ENCODE measurements around the gene TPM1.

DNA sequence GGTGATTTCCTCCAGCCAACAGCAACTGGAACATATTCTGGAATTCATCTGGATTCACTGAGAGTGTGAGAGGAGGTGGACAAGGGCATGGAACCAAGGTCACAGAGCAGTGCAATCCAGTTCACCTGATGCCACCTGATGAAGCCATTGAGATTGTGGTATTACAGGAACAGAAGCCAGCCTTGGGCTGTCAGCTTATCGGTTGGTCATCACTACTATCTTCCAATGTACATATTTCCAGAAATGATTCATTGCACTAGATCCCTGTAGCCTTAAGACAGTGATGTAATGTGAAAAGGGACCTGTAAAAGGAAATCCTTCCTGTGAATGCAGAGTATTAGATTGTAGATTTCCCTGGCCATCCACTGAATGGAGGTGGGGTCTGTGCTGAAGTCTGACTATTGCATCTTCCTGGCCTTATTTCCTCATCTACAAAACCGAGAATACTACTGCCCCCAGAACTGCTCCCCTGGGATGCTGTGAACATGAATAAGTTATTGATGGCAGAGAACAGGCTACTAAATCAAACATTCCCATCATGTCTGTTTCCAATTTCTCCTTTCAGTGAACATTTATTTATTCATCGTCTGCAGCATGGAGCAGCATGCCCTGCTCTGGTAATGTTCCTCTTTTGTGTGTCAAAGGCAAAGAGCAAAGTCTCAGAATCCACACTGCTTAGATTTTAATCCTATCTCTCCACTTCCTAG is 47.4 kb upstream of the TPM1 start:
- no peak for TF ChIP-seq EZH2phosphoT487 (IDR thresholded peaks at IDR 0.05; ENCODE audit: insufficient read depth, low read depth)
- TF ChIP-seq EZH2 (IDR thresholded peaks at IDR 0.05; ENCODE audit: insufficient read depth, poor library complexity, severe bottlenecking): no peak

Data from GM23248 (cell line).